ENCODE measurements around the gene EYA3. TPM values are rescaled to one million over a fixed set of nuclear protein-coding genes. Genes with fewer than 3 reads are reported as not detected.

Gene EYA3
- total RNA-seq, 1 experiment from 2014 or later = 29.4 TPM

- TF ChIP-seq ZNF416 (CRISPR knock-in tag; IDR thresholded peaks at IDR 0.05) (no peak), ZNF232 (CRISPR knock-in tag; IDR thresholded peaks at IDR 0.05) (no peak), ELF4 (CRISPR knock-in tag; IDR thresholded peaks at IDR 0.05; ENCODE audit: low read depth) (no peak), GABPB1 (CRISPR knock-in tag; IDR thresholded peaks at IDR 0.05) (no peak), E2F1 (CRISPR knock-in tag; IDR thresholded peaks at IDR 0.05) (no peak), SP1 (CRISPR knock-in tag; conservative IDR thresholded peaks at IDR 0.05) (no peak), ZBTB21 (CRISPR knock-in tag; IDR thresholded peaks at IDR 0.05; ENCODE audit: borderline replicate concordance) (no peak), ZSCAN18 (CRISPR knock-in tag; IDR thresholded peaks at IDR 0.05) (no peak), FOXP1 (CRISPR knock-in tag; IDR thresholded peaks at IDR 0.05; ENCODE audit: borderline replicate concordance) (no peak), NR3C1 (CRISPR knock-in tag; conservative IDR thresholded peaks at IDR 0.05; ENCODE audit: low read depth) (no peak)
- POLR2A ChIA-PET = no interaction called here
- no peaks in the 10 kb centered on the region for H3K9me3 Mint-ChIP-seq
- H3K4me3 Mint-ChIP-seq = no peak overlapping the region
- 0 out of 2 replicates have a peak, but pooled peaks cover 8% of the 10 kb centered on the region for H3K36me3 Mint-ChIP-seq
- H3K27ac Mint-ChIP-seq = no peak overlapping the region
- CTCF ChIA-PET = no interaction called here
- H3K27me3 Mint-ChIP-seq (ENCODE audit: low read depth) = no peaks in the 10 kb centered on the region
- ATAC-seq (no peak), DNase-seq (ENCODE audit: low spot score) (no peak)
- peaks cover 6% of the 10 kb centered on the region; the same call in 1 of the 2 replicates for H3K4me1 Mint-ChIP-seq
Measured at GRCh38 chr1:27954186-27954585, 134.2 kb downstream of the EYA3 start.

GRCh38 chr1:27952147-27952546 is 136.3 kb downstream of the EYA3 start:
- Mint-ChIP-seq H3K27ac (no peak overlapping the region), H3K9me3 (no peaks in the 10 kb centered on the region), H3K4me3 (no peak overlapping the region), H3K4me1 (no peaks in the 10 kb centered on the region), H3K27me3 (ENCODE audit: low read depth) (no peaks in the 10 kb centered on the region), H3K36me3 (peaks cover 13% of the 10 kb centered on the region; the same call in 1 of the 2 replicates)
- no peak for DNase-seq (ENCODE audit: low spot score)
- POLR2A ChIA-PET = no interaction called here
- ATAC-seq = no peak
- TF ChIP-seq ELF4 (CRISPR knock-in tag; IDR thresholded peaks at IDR 0.05; ENCODE audit: low read depth) = no peak
- no peak for TF ChIP-seq ZBTB43 (CRISPR knock-in tag; IDR thresholded peaks at IDR 0.05)
- TF ChIP-seq CTCF (IDR thresholded peaks at IDR 0.05) = no peak
- no peak for TF ChIP-seq FOXP1 (CRISPR knock-in tag; IDR thresholded peaks at IDR 0.05; ENCODE audit: borderline replicate concordance)
- TF ChIP-seq E2F4 (CRISPR knock-in tag; IDR thresholded peaks at IDR 0.05; ENCODE audit: borderline replicate concordance, low read depth) = no peak
- TF ChIP-seq ZMAT4 (CRISPR knock-in tag; IDR thresholded peaks at IDR 0.05) = no peak
- no peak for TF ChIP-seq ZNF423 (CRISPR knock-in tag; IDR thresholded peaks at IDR 0.05)
- TF ChIP-seq KAT7 (CRISPR knock-in tag; IDR thresholded peaks at IDR 0.05; ENCODE audit: borderline replicate concordance) = no peak
- CTCF ChIA-PET = interaction anchor here (1.2 to 1.3 kb wide), 2 partner anchors 12 to 18 kb away, joined by 3 to 5 read pairs; no protein-coding TSS in a partner anchor

Data from WTC11 (cell line).